Measurements from ENCODE around the gene HERC4. TPM values are rescaled to one million over a fixed set of nuclear protein-coding genes. Genes with fewer than 3 reads are reported as not detected.

HERC4 gene
- total and polyA plus RNA-seq, 7 donors = 8.8 to 29.4 (median 18.0) TPM

GRCh38 chr10:67959839-67960476 is 115.1 kb downstream of the HERC4 start:
- Histone ChIP-seq H3K4me1 (no peaks in the 10 kb centered on the region), H3K9me3 (no peaks in the 10 kb centered on the region), H3K27ac (no peak overlapping the region), H3K4me3 (no peak overlapping the region), H3K27me3 (ENCODE audit: insufficient read depth in 3 of 3, low read length in 2 of 3) (no peaks in the 10 kb centered on the region), H3K36me3 (ENCODE audit: insufficient read depth in 1 of 2, low read depth in 1 of 2) (peaks cover 0 to 59% of the 10 kb centered on the region in 2 donors)
- intact Hi-C loops (cut with DNase I) = no loop called here
- WGBS, 3 donors = 88 to 91% (median 89%) methylated on average over 8 of the region's 8 CpGs
- DNase-seq (no peak), ATAC-seq (no peak)
- TF ChIP-seq CTCF (IDR thresholded peaks at IDR 0.05) = no peak

GRCh38 chr10:67955614-67956013 is 119.5 kb downstream of the HERC4 start:
- WGBS, 3 donors = 94 to 97% (median 95%) methylated on average over 6 of the region's 6 CpGs
- intact Hi-C loops (cut with DNase I) = no loop called here
- H3K4me3 ChIP-seq = no peak overlapping the region
- peaks cover 0 to 61% of the 10 kb centered on the region in 2 donors for H3K36me3 ChIP-seq (ENCODE audit: insufficient read depth in 1 of 2, low read depth in 1 of 2)
- no peak for ATAC-seq
- DNase-seq = no peak
- no peaks in the 10 kb centered on the region for H3K4me1 ChIP-seq
- H3K27me3 ChIP-seq (ENCODE audit: insufficient read depth in 3 of 3, low read length in 2 of 3) = no peaks in the 10 kb centered on the region
- no peak for TF ChIP-seq CTCF (IDR thresholded peaks at IDR 0.05)
- no peaks in the 10 kb centered on the region for H3K9me3 ChIP-seq
- no peak overlapping the region for H3K27ac ChIP-seq

- H3K4me1 ChIP-seq = no peaks in the 10 kb centered on the region
- intact Hi-C loops (cut with DNase I) = no loop called here
- DNase-seq (no peak), ATAC-seq (no peak)
- no peak for TF ChIP-seq CTCF (IDR thresholded peaks at IDR 0.05)
- H3K27me3 ChIP-seq (ENCODE audit: insufficient read depth in 3 of 3, low read length in 2 of 3) = no peaks in the 10 kb centered on the region
- WGBS, 3 donors = 98 to 100% (median 98%) methylated on average over 2 of the region's 2 CpGs
- peaks cover 9% of the 10 kb centered on the region for H3K9me3 ChIP-seq
- H3K4me3 ChIP-seq = no peak overlapping the region
- H3K36me3 ChIP-seq (ENCODE audit: insufficient read depth in 1 of 2, low read depth in 1 of 2) = peaks cover 3 to 46% of the 10 kb centered on the region in 2 donors
- no peak overlapping the region for H3K27ac ChIP-seq
These were observed 131.2 kb downstream of the HERC4 start for GRCh38 chr10:67943917-67944316.

GRCh38 chr10:67936416-67936815 is 138.7 kb downstream of the HERC4 start:
- ATAC-seq (no peak), DNase-seq (no peak)
- no peaks in the 10 kb centered on the region for H3K4me1 ChIP-seq
- H3K36me3 ChIP-seq (ENCODE audit: insufficient read depth in 1 of 2, low read depth in 1 of 2) = peaks cover 0 to 79% of the 10 kb centered on the region in 2 donors
- WGBS, 3 donors = 85 to 95% (median 86%) methylated on average over 1 of the region's 1 CpG
- H3K27ac ChIP-seq = no peak overlapping the region
- TF ChIP-seq CTCF (IDR thresholded peaks at IDR 0.05) = no peak
- H3K9me3 ChIP-seq = no peaks in the 10 kb centered on the region
- intact Hi-C loops (cut with DNase I) = no loop called here
- H3K4me3 ChIP-seq = no peak overlapping the region
- no peaks in the 10 kb centered on the region for H3K27me3 ChIP-seq (ENCODE audit: insufficient read depth in 3 of 3, low read length in 2 of 3)

GRCh38 chr10:67935223-67935622 is 139.9 kb downstream of the HERC4 start:
- DNase-seq = no peak
- Histone ChIP-seq H3K4me3 (no peak overlapping the region), H3K4me1 (no peaks in the 10 kb centered on the region), H3K9me3 (no peaks in the 10 kb centered on the region), H3K36me3 (ENCODE audit: insufficient read depth in 1 of 2, low read depth in 1 of 2) (peaks cover 0 to 85% of the 10 kb centered on the region in 2 donors), H3K27me3 (ENCODE audit: insufficient read depth in 3 of 3, low read length in 2 of 3) (no peaks in the 10 kb centered on the region), H3K27ac (no peak overlapping the region)
- 95 to 97% (median 97%) methylated on average over 9 of the region's 9 CpGs for WGBS, 3 donors
- TF ChIP-seq CTCF (IDR thresholded peaks at IDR 0.05) = no peak
- intact Hi-C loops (cut with DNase I) = no loop called here
- ATAC-seq = no peak

Data from psoas muscle (tissue), 8 donors.